SK-N-SH (cell line): Measurements from ENCODE around the gene MINK1. TPM values are rescaled to one million over a fixed set of nuclear protein-coding genes. Genes with fewer than 3 reads are reported as not detected.

Experiments
- CTCF ChIA-PET: fragments of 300-600, 350-600 bp; formaldehyde crosslinking; extraction: SDS; loops from one replicate; lab custom pipeline; 2021; lab: Yijun Ruan, JAX
- POLR2A ChIA-PET: fragments of 350-600 bp; sonication (Branson Sonifier 250); formaldehyde crosslinking; extraction: SDS; loops from one replicate; lab custom pipeline; 2020; ENCODE audit warnings: antibody characterized with exemption, inconsistent platforms; lab: Yijun Ruan, JAX
- DNase-seq: peaks from one replicate; pipeline ENCODE4 v3.0.0; 2012
- H2AFZ ChIP-seq: fragments of 200-600 bp; sonication (generic); 2 replicates; pipeline ENCODE4 v1.8.1; 2016; ENCODE audit warnings: antibody characterized with exemption, mild to moderate bottlenecking, low read depth
- H3F3A ChIP-seq: fragments of 200-600 bp; sonication (generic); replicated peaks from 2 replicates; pipeline ENCODE3; 2016; ENCODE audit warnings: antibody characterized with exemption, mild to moderate bottlenecking; ENCODE audit not compliant: insufficient read depth
- H3K27ac ChIP-seq, 2 experiments: fragments of 200-500 bp in 1 of 2; fragments of 200-600 bp in 1 of 2; sonication (Bioruptor generic) in 1 of 2; sonication (generic), shearing (Covaris generic) in 1 of 2; 2 replicates each; pipeline versions ENCODE4 v1.5.1 to v1.6.1; 2014 to 2016; ENCODE audit warnings: low read depth in 2 of 2, inconsistent platforms in 1 of 2, low read length in 1 of 2, mild to moderate bottlenecking in 1 of 2, mixed read lengths in 1 of 2
- H3K27me3 ChIP-seq: fragments of 200-600 bp; sonication (generic), shearing (Covaris generic); 2 replicates; pipeline ENCODE4 v1.6.1; 2016; ENCODE audit warnings: mixed run types; ENCODE audit not compliant: insufficient read depth
- H3K36me3 ChIP-seq, 2 experiments: fragments of 200-500 bp in 1 of 2; fragments of 200-600 bp in 1 of 2; sonication (Bioruptor generic) in 1 of 2; sonication (generic) in 1 of 2; replicated peaks in 1 of 2; 2 replicates each; pipeline versions ENCODE3 to v1.5.1; 2014 to 2016; ENCODE audit warnings: low read length in 1 of 2, mild to moderate bottlenecking in 1 of 2; ENCODE audit not compliant: insufficient read depth in 2 of 2, control insufficient read depth in 1 of 2
- H3K4me1 ChIP-seq, 2 experiments: fragments of 200-500 bp in 1 of 2; fragments of 200-600 bp in 1 of 2; sonication (Bioruptor generic) in 1 of 2; sonication (generic), shearing (Covaris generic) in 1 of 2; 2 replicates each; pipeline versions ENCODE4 v1.5.1 to v1.6.1; 2014 to 2016; ENCODE audit warnings: low read depth in 1 of 2, low read length in 1 of 2, mixed run types in 1 of 2; ENCODE audit not compliant: insufficient read depth in 2 of 2, control insufficient read depth in 1 of 2
- H3K4me2 ChIP-seq: fragments of 200-600 bp; sonication (generic), shearing (Covaris generic); 2 replicates; pipeline ENCODE4 v1.6.1; 2017; ENCODE audit warnings: mixed run types
- H3K4me3 ChIP-seq, 2 experiments: fragments of 200-500 bp in 1 of 2; fragments of 200-600 bp in 1 of 2; sonication (Bioruptor generic) in 1 of 2; sonication (generic), shearing (Covaris generic) in 1 of 2; 2 replicates each; pipeline versions ENCODE4 v1.5.1 to v1.8.1; 2014 to 2016; ENCODE audit warnings: low read depth in 2 of 2, inconsistent platforms in 1 of 2, low read length in 1 of 2, mild to moderate bottlenecking in 1 of 2, mixed read lengths in 1 of 2, moderate library complexity in 1 of 2
- H3K79me2 ChIP-seq: fragments of 200-600 bp; sonication (generic); 2 replicates; pipeline ENCODE4 v1.8.1; 2017; ENCODE audit warnings: mild to moderate bottlenecking; ENCODE audit not compliant: insufficient read depth
- H3K9ac ChIP-seq: fragments of 200-600 bp; sonication (generic); 2 replicates; pipeline ENCODE4 v1.6.1; 2017; ENCODE audit warnings: mixed run types
- H3K9me2 ChIP-seq: fragments of 200-600 bp; sonication (generic); 2 replicates; pipeline ENCODE4 v1.6.1; 2017; ENCODE audit warnings: mixed run types
- H3K9me3 ChIP-seq: fragments of 200-600 bp; sonication (generic); 2 replicates; pipeline ENCODE4 v1.6.1; 2017; ENCODE audit warnings: mixed run types, mild to moderate bottlenecking, moderate library complexity
- H4K20me1 ChIP-seq: fragments of 200-600 bp; sonication (generic); 2 replicates; pipeline ENCODE4 v1.6.1; 2017; ENCODE audit warnings: mild to moderate bottlenecking, mixed run types; ENCODE audit not compliant: insufficient read depth
- CTCF ChIP-seq: fragments of 200-600 bp; sonication (generic); IDR thresholded peaks from 2 replicates; pipeline ENCODE4 v1.6.1; 2017; ENCODE audit warnings: antibody characterized with exemption, mild to moderate bottlenecking, moderate library complexity
- EP300 ChIP-seq, 2 experiments: IDR thresholded peaks; 2 replicates each; pipeline versions ENCODE4 v1.4.0 to v1.6.1; 2012; ENCODE audit warnings: borderline replicate concordance in 1 of 2, low read depth in 1 of 2, low read length in 1 of 2
- FOXM1 ChIP-seq: IDR thresholded peaks from 2 replicates; pipeline ENCODE4 v1.4.0; 2012; ENCODE audit warnings: low read depth, mild to moderate bottlenecking
- GATA2 ChIP-seq: sonication (generic); formaldehyde crosslinking; IDR thresholded peaks from 2 replicates; pipeline ENCODE4 v1.5.0; 2020; ENCODE audit warnings: mild to moderate bottlenecking, missing genetic modification reagents
- IRF3 ChIP-seq: fragments of 150-350 bp; IDR thresholded peaks from 2 replicates; pipeline ENCODE4 v1.6.1; 2016; ENCODE audit warnings: mild to moderate bottlenecking, low read depth, low read length
- MAX ChIP-seq: IDR thresholded peaks from 2 replicates; pipeline ENCODE4 v1.4.0; 2012; ENCODE audit warnings: low read depth
- MXI1 ChIP-seq: IDR thresholded peaks from 2 replicates; pipeline ENCODE4 v1.6.1; 2012; ENCODE audit warnings: mild to moderate bottlenecking, low read depth, low read length, improper control_type of control experiment
- NRF1 ChIP-seq: IDR thresholded peaks from 2 replicates; pipeline ENCODE4 v1.6.1; 2012; ENCODE audit warnings: low read depth, mild to moderate bottlenecking, low read length
- PBX3 ChIP-seq: IDR thresholded peaks from 2 replicates; pipeline ENCODE4; 2012
- POLR2AphosphoS5 ChIP-seq: IDR thresholded peaks from 2 replicates; pipeline ENCODE4 v1.6.1; 2012; ENCODE audit warnings: low read depth, low read length
- SIN3A ChIP-seq: IDR thresholded peaks from 2 replicates; pipeline ENCODE4 v1.6.1; 2012; ENCODE audit warnings: low read depth, mild to moderate bottlenecking, low read length, moderate library complexity, borderline replicate concordance
- WGBS: methylation state at CpG from one replicate; pipeline ENCODE4 v1.1.6; 2017; ENCODE audit warnings: low lambda C conversion rate; 5-methylcytosine and 5-hydroxymethylcytosine counted together
- polyA plus RNA-seq, 3 experiments: library from polyadenylated mRNA; depleted of rRNA; stranded (reverse); fragments of >200 nt; gene quantifications; 2 replicates each; pipeline ENCODE4 v1.2.3, GENCODE V29; 2012

MINK1 gene
- polyA plus RNA-seq, 1 of the 3 experiments (the other 2 are of a cell fraction), result 64.7 TPM

- Histone ChIP-seq H3K9me3 (no peaks in the 10 kb centered on the region), H3K79me2 (peaks cover 52% of the 10 kb centered on the region), H3K4me2 (peak overlapping the region; percentile 98), H3K4me1 (peaks cover 13 to 28% of the 10 kb centered on the region in 2 experiments; a peak in 2 of 4 replicates), H3K9ac (peak overlapping the region; percentile 83), H3K9me2 (no peaks in the 10 kb centered on the region), H4K20me1 (peaks cover 9% of the 10 kb centered on the region), H3K36me3 (peaks cover 22 to 25% of the 10 kb centered on the region in 2 experiments), H3K4me3 (peak overlapping the region; percentile 80 to 86), H2AFZ (0 out of 2 replicates have a peak overlapping the region, but pooled peaks have one; percentile 69), H3F3A (peaks cover 32% of the 10 kb centered on the region), H3K27ac (peak overlapping the region; percentile 94 to 98), H3K27me3 (no peaks in the 10 kb centered on the region)
- CTCF ChIA-PET, result interaction anchor here (0.9 to 3.9 kb wide), 7 partner anchors 21 to 123 kb away, joined by 3 to 29 read pairs (median 4); partner anchors contain the start of gene CHRNE
- POLR2A ChIA-PET, result interaction anchor here (0.9 to 2.0 kb wide), 4 partner anchors 15 to 30 kb away, joined by 3 to 35 read pairs (median 11); partner anchors contain the start of gene SPAG7
- DNase-seq, result no peak
- WGBS, result 67% methylated on average over 16 of the region's 19 CpGs
- TF ChIP-seq IRF3 (no peak), GATA2 (CRISPR knock-in tag) (no peak), NRF1 (no peak), FOXM1 (no peak), MAX (no peak), MXI1 (no peak), CTCF (no peak), PBX3 (no peak), POLR2AphosphoS5 (no peak), EP300 (IDR thresholded peaks at IDR 0.05; ENCODE audit: borderline replicate concordance in 1 of 2, low read depth in 1 of 2, low read length in 1 of 2) (no peak), SIN3A (no peak)
Observed at GRCh38 chr17:4938688-4939545, 105.8 kb downstream of the MINK1 start.
